ENCODE results near the gene NCBP2. TPM values are rescaled to one million over a fixed set of nuclear protein-coding genes. Genes with fewer than 3 reads are reported as not detected.

Gene NCBP2
- total RNA-seq, 1 donor from 2014 or later = 49.4 TPM

- peak; percentile 34 for TF ChIP-seq CTCF (conservative IDR thresholded peaks at IDR 0.05; ENCODE audit: low read depth, low read length)
- no peak overlapping the region for H3K4me3 ChIP-seq (ENCODE audit: low read depth, low read length)
- DNase-seq (ENCODE audit: low read depth) = no peak
Measured at GRCh38 chr3:196985954-196986885, 43.9 kb upstream of the NCBP2 start.

- no peak for TF ChIP-seq CTCF (conservative IDR thresholded peaks at IDR 0.05; ENCODE audit: low read depth, low read length)
- DNase-seq (ENCODE audit: low read depth) = no peak
- H3K4me3 ChIP-seq (ENCODE audit: low read depth, low read length) = no peak overlapping the region
Measured at GRCh38 chr3:196985298-196985697, 43.0 kb upstream of the NCBP2 start.

- DNase-seq (ENCODE audit: low read depth) = no peak
- TF ChIP-seq CTCF (conservative IDR thresholded peaks at IDR 0.05; ENCODE audit: low read depth, low read length) = no peak
- H3K4me3 ChIP-seq (ENCODE audit: low read depth, low read length) = no peak overlapping the region
Measured at GRCh38 chr3:196983186-196983585, 40.9 kb upstream of the NCBP2 start.

GRCh38 chr3:196981657-196982056 is 39.3 kb upstream of the NCBP2 start:
- DNase-seq (ENCODE audit: low read depth) = no peak
- no peak overlapping the region for H3K4me3 ChIP-seq (ENCODE audit: low read depth, low read length)
- TF ChIP-seq CTCF (conservative IDR thresholded peaks at IDR 0.05; ENCODE audit: low read depth, low read length) = no peak

GRCh38 chr3:196979545-196979944 is 37.2 kb upstream of the NCBP2 start:
- no peak for TF ChIP-seq CTCF (conservative IDR thresholded peaks at IDR 0.05; ENCODE audit: low read depth, low read length)
- peak; percentile 85 for DNase-seq (ENCODE audit: low read depth)
- no peak overlapping the region for H3K4me3 ChIP-seq (ENCODE audit: low read depth, low read length)

GRCh38 chr3:196976941-196977340 is 34.6 kb upstream of the NCBP2 start:
- no peak for DNase-seq (ENCODE audit: low read depth)
- TF ChIP-seq CTCF (conservative IDR thresholded peaks at IDR 0.05; ENCODE audit: low read depth, low read length) = no peak
- no peak overlapping the region for H3K4me3 ChIP-seq (ENCODE audit: low read depth, low read length)

- no peak for DNase-seq (ENCODE audit: low read depth)
- no peak for TF ChIP-seq CTCF (conservative IDR thresholded peaks at IDR 0.05; ENCODE audit: low read depth, low read length)
- H3K4me3 ChIP-seq (ENCODE audit: low read depth, low read length) = no peak overlapping the region
Measured at GRCh38 chr3:196975349-196975748, 33.0 kb upstream of the NCBP2 start.

Measured in epithelial cell of proximal tubule (primary cell).